Left lobe of liver (tissue), 2 donors: ENCODE measurements around the gene CEACAM20. TPM values are rescaled to one million over a fixed set of nuclear protein-coding genes. Genes with fewer than 3 reads are reported as not detected.
A peak's percentile ranks its signal among the peaks of the same experiment; 100 is the strongest.
"Not testable (repeated sequence)": the region's sequence is repeated elsewhere in the genome, so short reads cannot be mapped to it uniquely, and the experiment has no call there.

Experiments used
- ATAC-seq: fragments of 200-7000 bp; cut with Tn5 transposase; one replicate; pipeline ENCODE4 v1.9.1; 2020; ENCODE audit warnings: mild to moderate bottlenecking, moderate library complexity
- DNase-seq: peaks from one replicate; pipeline ENCODE4 v3.0.0-alpha.2; 2020; ENCODE audit warnings: low spot score
- total RNA-seq: library from RNA; stranded (reverse); gene quantifications from one replicate; pipeline ENCODE4 v1.2.1, GENCODE V29; 2021
- donor health status: DM: no; HTN: no; CAD: no; lungs with moderate emphysema.
- donor health status: DM: no; HTN: yes; CAD: no.

CEACAM20 gene
- total RNA-seq, 1 donor from 2014 or later, result not detected

- not testable (repeated sequence) for DNase-seq, ATAC-seq
Observed at GRCh38 chr19:44550976-44551375, 21.5 kb upstream of the CEACAM20 start.

GRCh38 chr19:44549507-44549906, 20.0 kb upstream of the CEACAM20 start:
- no peak for DNase-seq
- ATAC-seq, result no peak

- no peak for ATAC-seq
- DNase-seq, result no peak
Observed at GRCh38 chr19:44548736-44549135, 19.3 kb upstream of the CEACAM20 start.

GRCh38 chr19:44544031-44544430, 14.6 kb upstream of the CEACAM20 start:
- ATAC-seq (no peak), DNase-seq (no peak)

- no peak for ATAC-seq
- no peak for DNase-seq
Observed at GRCh38 chr19:44542671-44543070, 13.2 kb upstream of the CEACAM20 start.

- DNase-seq (no peak), ATAC-seq (no peak)
Observed at GRCh38 chr19:44540736-44541135, 11.3 kb upstream of the CEACAM20 start.

GRCh38 chr19:44539991-44540390, 10.5 kb upstream of the CEACAM20 start:
- ATAC-seq (no peak), DNase-seq (no peak)

- ATAC-seq (no peak), DNase-seq (no peak)
Observed at GRCh38 chr19:44539236-44539826, 9.9 kb upstream of the CEACAM20 start.

GRCh38 chr19:44535361-44535760, 5.9 kb upstream of the CEACAM20 start:
- not testable (repeated sequence) for ATAC-seq, DNase-seq

GRCh38 chr19:44532819-44533218, 3.3 kb upstream of the CEACAM20 start:
- DNase-seq, result no peak
- ATAC-seq, result no peak

- DNase-seq, result no peak
- ATAC-seq, result no peak
Observed at GRCh38 chr19:44530777-44531176, 1.3 kb upstream of the CEACAM20 start.

GRCh38 chr19:44527554-44527953, 1.9 kb downstream of the CEACAM20 start:
- ATAC-seq, result no peak
- DNase-seq, result no peak

- no peak for ATAC-seq
Observed at GRCh38 chr19:44525721-44526430, 3.6 kb downstream of the CEACAM20 start.

GRCh38 chr19:44521370-44521769, 8.1 kb downstream of the CEACAM20 start:
- ATAC-seq (no peak), DNase-seq (no peak)

More at GRCh38 chr19:44525721-44526430, 3.6 kb downstream of the CEACAM20 start:
- no peak for DNase-seq

GRCh38 chr19:44517146-44517545, 12.3 kb downstream of the CEACAM20 start:
- ATAC-seq, result no peak
- DNase-seq, result no peak

- no peak for DNase-seq
- no peak for ATAC-seq
Observed at GRCh38 chr19:44515907-44516306, 13.6 kb downstream of the CEACAM20 start.

- DNase-seq (no peak), ATAC-seq (no peak)
Observed at GRCh38 chr19:44515031-44515430, 14.4 kb downstream of the CEACAM20 start.

- ATAC-seq (peak; percentile 76), DNase-seq (peak; percentile 41)
Observed at GRCh38 chr19:44512326-44513298, 16.9 kb downstream of the CEACAM20 start.

GRCh38 chr19:44509478-44509877, 20.0 kb downstream of the CEACAM20 start:
- DNase-seq (no peak), ATAC-seq (no peak)

- DNase-seq, result peak; percentile 96
- peak; percentile 98 for ATAC-seq
Observed at GRCh38 chr19:44499962-44500949, 29.2 kb downstream of the CEACAM20 start, which contains the start of gene ZNF180. Gene ZNF180, minus strand, starts transcription at chr19:44500522. Its CDS starts 3,188 bp downstream, at chr19:44497334.
